Neural progenitor cell (in vitro differentiated cells): Measurements from ENCODE around the gene PEX6. TPM values are rescaled to one million over a fixed set of nuclear protein-coding genes. Genes with fewer than 3 reads are reported as not detected.
A peak's percentile ranks its signal among the peaks of the same experiment; 100 is the strongest.
"Not testable (repeated sequence)": the region's sequence is repeated elsewhere in the genome, so short reads cannot be mapped to it uniquely, and the experiment has no call there.

Experiments
- DNase-seq: peaks from one replicate; pipeline ENCODE4 v3.0.0-alpha.2; 2016; ENCODE audit warnings: low spot score
- H2AFZ ChIP-seq: fragments of 200-600 bp; sonication (generic); replicated peaks from 2 replicates; pipeline ENCODE4 v1.6.1; 2016; ENCODE audit warnings: antibody characterized with exemption
- H3F3A ChIP-seq: fragments of 200-600 bp; sonication (generic); 2 replicates; pipeline ENCODE4 v1.6.1; 2016; ENCODE audit warnings: antibody characterized with exemption, low read depth
- H3K27ac ChIP-seq: fragments of 200-600 bp; sonication (generic); 2 replicates; pipeline ENCODE4 v1.5.1; 2016; ENCODE audit warnings: mild to moderate bottlenecking
- H3K27me3 ChIP-seq: fragments of 200-600 bp; sonication (generic); 2 replicates; pipeline ENCODE4 v1.6.1; 2016; ENCODE audit warnings: mild to moderate bottlenecking, moderate library complexity
- H3K36me3 ChIP-seq: fragments of 200-600 bp; sonication (generic); 2 replicates; pipeline ENCODE4 v1.5.1; 2016
- H3K4me1 ChIP-seq: fragments of 200-600 bp; sonication (generic); 2 replicates; pipeline ENCODE4 v1.6.1; 2016; ENCODE audit warnings: mixed run types
- H3K4me2 ChIP-seq: fragments of 200-600 bp; sonication (generic); 2 replicates; pipeline ENCODE4 v1.6.1; 2016
- H3K4me3 ChIP-seq: fragments of 200-600 bp; sonication (generic); 2 replicates; pipeline ENCODE4 v1.5.1; 2016
- H3K79me2 ChIP-seq: fragments of 200-600 bp; sonication (generic); 2 replicates; pipeline ENCODE4 v1.6.1; 2016; ENCODE audit warnings: low read depth
- H3K9ac ChIP-seq: fragments of 200-600 bp; sonication (generic); 2 replicates; pipeline ENCODE4 v1.6.1; 2016
- H3K9me3 ChIP-seq: fragments of 200-600 bp; sonication (generic); 2 replicates; pipeline ENCODE4 v1.5.1; 2016; ENCODE audit warnings: low read depth
- H4K20me1 ChIP-seq: fragments of 200-600 bp; sonication (generic); 2 replicates; pipeline ENCODE4 v1.6.1; 2016; ENCODE audit warnings: low read depth
- H3K27ac Mint-ChIP-seq: 3 replicates; pipeline ENCODE4 v1.8.0; 2021; ENCODE audit warnings: mixed read lengths
- H3K27me3 Mint-ChIP-seq: 2 replicates; pipeline ENCODE4 v1.8.0; 2022; ENCODE audit warnings: low read depth, mild to moderate bottlenecking, inconsistent platforms, moderate library complexity, mixed read lengths; ENCODE audit not compliant: insufficient read depth
- H3K36me3 Mint-ChIP-seq: 3 replicates; pipeline ENCODE4 v1.8.0; 2021; ENCODE audit warnings: mixed read lengths
- H3K4me1 Mint-ChIP-seq: 3 replicates; pipeline ENCODE4 v1.8.0; 2021; ENCODE audit warnings: mixed read lengths
- H3K4me3 Mint-ChIP-seq: 3 replicates; pipeline ENCODE4 v1.8.0; 2021; ENCODE audit warnings: mild to moderate bottlenecking, moderate library complexity, mixed read lengths
- H3K9me3 Mint-ChIP-seq: 3 replicates; pipeline ENCODE4 v1.8.0; 2020; ENCODE audit warnings: mixed read lengths
- EZH2 ChIP-seq: fragments of 200-600 bp; sonication (generic); IDR thresholded peaks from 2 replicates; pipeline ENCODE4 v1.6.1; 2017; ENCODE audit warnings: antibody characterized with exemption, mild to moderate bottlenecking, moderate library complexity
- EZH2phosphoT487 ChIP-seq: fragments of 200-600 bp; sonication (generic); IDR thresholded peaks from 2 replicates; pipeline ENCODE4 v1.6.1; 2017; ENCODE audit warnings: antibody characterized with exemption
- total RNA-seq: library from RNA; depleted of rRNA; stranded (reverse); fragments of >200 nt; gene quantifications from 2 replicates; pipeline ENCODE4 v1.2.3, GENCODE V29; 2015; ENCODE audit warnings: low replicate concordance
- TF ChIP-seq, protein P1 (sequence below): fragments of 200-600 bp; sonication (generic); IDR thresholded peaks from 2 replicates; pipeline ENCODE4 v1.5.1; 2017; ENCODE audit warnings: antibody characterized with exemption, mild to moderate bottlenecking

Gene PEX6
- total RNA-seq, 1 donor from 2014 or later: 11.3 TPM

DNA sequence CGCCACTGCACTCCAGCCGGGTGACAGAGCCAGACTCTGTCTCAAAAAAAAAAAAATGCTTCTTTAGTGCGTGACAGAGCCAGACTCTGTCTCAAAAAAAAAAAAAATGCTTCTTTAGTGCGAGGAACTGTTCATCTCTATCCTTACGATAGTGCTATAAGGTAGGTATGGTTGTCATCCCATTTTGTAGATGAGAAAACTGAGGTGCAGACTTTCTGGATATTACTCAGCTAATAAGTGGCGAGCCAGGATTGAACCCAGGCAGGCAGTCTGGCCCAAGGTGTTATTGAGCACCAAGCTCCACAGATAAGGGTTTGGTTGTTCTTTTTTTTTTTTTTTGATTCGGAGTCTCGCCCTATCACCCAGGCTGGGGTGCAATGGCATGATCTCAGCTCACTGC, 22.9 kb upstream of the PEX6 start:
- Histone ChIP-seq H4K20me1 (peaks cover 18% of the 10 kb centered on the region), H2AFZ (no peak overlapping the region), H3K9me3 (no peaks in the 10 kb centered on the region), H3K27me3 (no peaks in the 10 kb centered on the region), H3K36me3 (no peaks in the 10 kb centered on the region), H3F3A (peaks cover 12% of the 10 kb centered on the region), H3K27ac (no peak overlapping the region), H3K4me1 (no peaks in the 10 kb centered on the region), H3K4me2 (no peak overlapping the region), H3K4me3 (no peak overlapping the region), H3K79me2 (no peaks in the 10 kb centered on the region), H3K9ac (no peak overlapping the region)
- Mint-ChIP-seq H3K4me3 (no peak overlapping the region), H3K27ac (no peak overlapping the region), H3K36me3 (peaks cover 11% of the 10 kb centered on the region), H3K9me3 (no peaks in the 10 kb centered on the region), H3K27me3 (no peaks in the 10 kb centered on the region), H3K4me1 (peaks cover 3% of the 10 kb centered on the region)
- DNase-seq: no peak
- no peak for TF ChIP-seq EZH2
- no peak for TF ChIP-seq EZH2phosphoT487
- TF ChIP-seq, protein P1, sequence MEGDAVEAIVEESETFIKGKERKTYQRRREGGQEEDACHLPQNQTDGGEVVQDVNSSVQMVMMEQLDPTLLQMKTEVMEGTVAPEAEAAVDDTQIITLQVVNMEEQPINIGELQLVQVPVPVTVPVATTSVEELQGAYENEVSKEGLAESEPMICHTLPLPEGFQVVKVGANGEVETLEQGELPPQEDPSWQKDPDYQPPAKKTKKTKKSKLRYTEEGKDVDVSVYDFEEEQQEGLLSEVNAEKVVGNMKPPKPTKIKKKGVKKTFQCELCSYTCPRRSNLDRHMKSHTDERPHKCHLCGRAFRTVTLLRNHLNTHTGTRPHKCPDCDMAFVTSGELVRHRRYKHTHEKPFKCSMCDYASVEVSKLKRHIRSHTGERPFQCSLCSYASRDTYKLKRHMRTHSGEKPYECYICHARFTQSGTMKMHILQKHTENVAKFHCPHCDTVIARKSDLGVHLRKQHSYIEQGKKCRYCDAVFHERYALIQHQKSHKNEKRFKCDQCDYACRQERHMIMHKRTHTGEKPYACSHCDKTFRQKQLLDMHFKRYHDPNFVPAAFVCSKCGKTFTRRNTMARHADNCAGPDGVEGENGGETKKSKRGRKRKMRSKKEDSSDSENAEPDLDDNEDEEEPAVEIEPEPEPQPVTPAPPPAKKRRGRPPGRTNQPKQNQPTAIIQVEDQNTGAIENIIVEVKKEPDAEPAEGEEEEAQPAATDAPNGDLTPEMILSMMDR: no peak

DNA sequence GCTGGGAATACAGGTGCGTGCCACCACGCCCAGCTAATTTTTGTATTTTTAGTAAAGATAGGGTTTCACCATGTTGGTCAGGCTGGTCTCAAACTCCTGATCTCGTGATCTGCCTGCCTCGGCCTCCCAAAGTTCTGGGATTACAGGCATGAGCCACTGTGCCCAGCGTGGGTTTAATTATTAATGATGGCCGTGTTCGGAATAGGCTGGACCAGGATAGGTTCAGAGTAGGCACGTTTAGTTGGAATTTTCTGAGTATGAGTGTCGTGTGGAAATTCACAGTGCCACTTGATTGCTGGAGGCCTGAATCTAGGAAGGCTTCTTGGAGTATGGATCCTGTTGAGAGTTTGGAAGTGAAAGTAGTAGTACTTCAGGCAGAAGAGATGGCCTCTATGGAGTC, 19.2 kb upstream of the PEX6 start:
- H3F3A ChIP-seq: peaks cover 11% of the 10 kb centered on the region
- not testable (repeated sequence) for H3K4me3 Mint-ChIP-seq, H3K4me2 ChIP-seq, H3K9me3 Mint-ChIP-seq, H3K36me3 ChIP-seq, H3K9me3 ChIP-seq, H3K4me1 ChIP-seq, H3K27me3 Mint-ChIP-seq, H3K4me3 ChIP-seq, H3K27ac ChIP-seq, H3K4me1 Mint-ChIP-seq, H2AFZ ChIP-seq, H3K9ac ChIP-seq, DNase-seq, H3K79me2 ChIP-seq, H3K27me3 ChIP-seq
- Mint-ChIP-seq H3K27ac (peak overlapping the region; percentile 51), H3K36me3 (peaks cover 14% of the 10 kb centered on the region)
- peaks cover 14% of the 10 kb centered on the region for H4K20me1 ChIP-seq

DNA sequence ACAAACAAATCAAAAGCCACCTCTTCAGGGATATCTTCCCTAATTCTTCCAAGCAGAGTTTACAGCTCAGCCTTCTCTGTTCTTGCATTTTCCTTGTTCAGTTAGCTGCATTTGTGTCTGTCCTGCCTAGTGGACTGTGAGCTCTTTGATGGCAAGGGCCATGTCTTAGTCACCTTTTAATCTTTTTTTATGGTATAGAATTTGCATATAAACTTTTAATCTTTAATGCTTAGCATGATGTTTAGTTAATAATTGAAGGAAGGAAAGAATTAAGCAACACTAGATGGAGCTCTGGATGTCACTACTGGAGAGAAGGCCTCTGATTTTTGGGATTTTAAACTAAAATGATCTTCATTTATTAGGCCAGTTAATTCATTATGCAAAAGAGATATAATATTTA, 17.5 kb upstream of the PEX6 start:
- Mint-ChIP-seq H3K27me3 (no peaks in the 10 kb centered on the region), H3K27ac (peak overlapping the region; percentile 47)

DNA sequence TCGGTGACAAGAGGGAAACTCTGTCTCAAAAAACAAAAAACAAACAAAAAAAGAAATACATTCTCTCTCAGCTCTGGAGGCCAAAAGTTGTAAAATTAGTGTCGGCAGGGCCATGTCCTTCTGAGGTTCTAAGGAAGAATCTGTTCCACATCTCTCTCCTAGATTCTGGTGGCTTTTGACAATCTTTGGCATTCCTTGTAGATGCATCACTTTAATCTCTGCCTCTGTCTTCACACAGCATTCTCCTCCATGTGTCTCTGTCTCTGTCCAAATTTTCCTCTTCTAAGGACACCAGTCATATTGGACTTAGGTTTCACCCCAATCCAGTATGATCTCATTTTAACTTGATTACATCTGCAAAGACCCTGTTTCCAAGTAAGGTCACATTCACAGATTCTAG, 14.5 kb upstream of the PEX6 start:
- Histone ChIP-seq H4K20me1 (peaks cover 8% of the 10 kb centered on the region), H3K27me3 (no peaks in the 10 kb centered on the region), H3K4me3 (no peak overlapping the region), H3K9ac (no peak overlapping the region), H3K4me1 (no peaks in the 10 kb centered on the region), H2AFZ (no peak overlapping the region), H3F3A (peaks cover 4% of the 10 kb centered on the region), H3K36me3 (no peaks in the 10 kb centered on the region), H3K4me2 (no peak overlapping the region), H3K9me3 (no peaks in the 10 kb centered on the region), H3K27ac (no peak overlapping the region), H3K79me2 (no peaks in the 10 kb centered on the region)
- H3K27me3 Mint-ChIP-seq: no peaks in the 10 kb centered on the region
- peaks cover 3% of the 10 kb centered on the region for H3K4me1 Mint-ChIP-seq
- no peak overlapping the region for H3K4me3 Mint-ChIP-seq
- no peak for TF ChIP-seq EZH2
- TF ChIP-seq, protein P1: no peak
- no peak overlapping the region for H3K27ac Mint-ChIP-seq
- H3K36me3 Mint-ChIP-seq: peaks cover 17% of the 10 kb centered on the region
- no peaks in the 10 kb centered on the region for H3K9me3 Mint-ChIP-seq
- DNase-seq: no peak

More for the DNA sequence above, 17.5 kb upstream of the PEX6 start:
- Histone ChIP-seq H3K27me3 (no peaks in the 10 kb centered on the region), H3K36me3 (no peaks in the 10 kb centered on the region), H3K27ac (no peak overlapping the region), H3K9me3 (no peaks in the 10 kb centered on the region), H3K4me3 (no peak overlapping the region), H3K4me2 (no peak overlapping the region), H3K4me1 (no peaks in the 10 kb centered on the region), H3F3A (peaks cover 11% of the 10 kb centered on the region), H3K79me2 (no peaks in the 10 kb centered on the region), H2AFZ (no peak overlapping the region), H4K20me1 (peaks cover 14% of the 10 kb centered on the region), H3K9ac (no peak overlapping the region)
- peaks cover 3% of the 10 kb centered on the region for H3K4me1 Mint-ChIP-seq
- peaks cover 10% of the 10 kb centered on the region for H3K36me3 Mint-ChIP-seq
- H3K9me3 Mint-ChIP-seq: no peaks in the 10 kb centered on the region
- H3K4me3 Mint-ChIP-seq: no peak overlapping the region
- no peak for TF ChIP-seq EZH2phosphoT487
- TF ChIP-seq, protein P1: no peak
- TF ChIP-seq EZH2: no peak
- DNase-seq: no peak
